PC-3 (cell line): ENCODE measurements around the gene LIN54.

ENCODE experiments used
- EZH2phosphoT487 ChIP-seq: fragments of 300-600 bp; sonication (generic); IDR thresholded peaks from 2 replicates; pipeline ENCODE4 v1.6.1; 2018; ENCODE audit warnings: mild to moderate bottlenecking, antibody characterized with exemption, low read length, borderline replicate concordance
- TF ChIP-seq, protein P1 (sequence below): fragments of 300-600 bp; sonication (generic); conservative IDR thresholded peaks from 2 replicates; pipeline ENCODE4 v1.5.1; 2017; ENCODE audit warnings: antibody characterized with exemption, low read depth, mild to moderate bottlenecking, low read length

- TF ChIP-seq, protein P1, sequence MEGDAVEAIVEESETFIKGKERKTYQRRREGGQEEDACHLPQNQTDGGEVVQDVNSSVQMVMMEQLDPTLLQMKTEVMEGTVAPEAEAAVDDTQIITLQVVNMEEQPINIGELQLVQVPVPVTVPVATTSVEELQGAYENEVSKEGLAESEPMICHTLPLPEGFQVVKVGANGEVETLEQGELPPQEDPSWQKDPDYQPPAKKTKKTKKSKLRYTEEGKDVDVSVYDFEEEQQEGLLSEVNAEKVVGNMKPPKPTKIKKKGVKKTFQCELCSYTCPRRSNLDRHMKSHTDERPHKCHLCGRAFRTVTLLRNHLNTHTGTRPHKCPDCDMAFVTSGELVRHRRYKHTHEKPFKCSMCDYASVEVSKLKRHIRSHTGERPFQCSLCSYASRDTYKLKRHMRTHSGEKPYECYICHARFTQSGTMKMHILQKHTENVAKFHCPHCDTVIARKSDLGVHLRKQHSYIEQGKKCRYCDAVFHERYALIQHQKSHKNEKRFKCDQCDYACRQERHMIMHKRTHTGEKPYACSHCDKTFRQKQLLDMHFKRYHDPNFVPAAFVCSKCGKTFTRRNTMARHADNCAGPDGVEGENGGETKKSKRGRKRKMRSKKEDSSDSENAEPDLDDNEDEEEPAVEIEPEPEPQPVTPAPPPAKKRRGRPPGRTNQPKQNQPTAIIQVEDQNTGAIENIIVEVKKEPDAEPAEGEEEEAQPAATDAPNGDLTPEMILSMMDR: no peak
- no peak for TF ChIP-seq EZH2phosphoT487
Observed at GRCh38 chr4:82893942-82894341, 116.7 kb downstream of the LIN54 start.
